DMS153 treated with DMSO at 0.1 percent for 48 hours (cell line): ENCODE results near the gene HRH4.

Experiments
- DNase-seq: peaks from one replicate; lab custom pipeline; 2025; ENCODE audit not compliant: unreplicated experiment; lab: John Stamatoyannopoulos, UW

HRH4 gene

GRCh38 chr18:24502667-24503523 lies 42.5 kb downstream of the HRH4 start:
- no peak for DNase-seq

DNA sequence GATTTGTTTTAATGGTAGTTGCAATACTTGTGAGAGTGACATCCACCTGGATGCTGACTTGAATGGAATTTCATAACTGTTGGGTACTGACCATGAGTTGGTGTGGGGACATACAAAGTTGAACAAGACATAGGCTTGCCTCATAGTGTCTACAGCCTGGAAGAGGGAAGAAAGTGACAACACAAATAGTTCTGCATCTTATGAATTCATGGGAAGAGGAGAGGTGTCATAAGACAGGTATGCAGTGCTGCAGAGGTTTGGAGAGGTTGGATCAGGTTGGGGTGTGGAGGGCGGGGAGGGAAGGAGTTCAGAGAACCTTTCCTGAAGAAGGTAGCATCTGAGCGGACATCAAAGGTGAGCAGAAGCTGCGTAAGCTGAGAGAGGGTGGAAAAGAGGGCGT lies 44.0 kb downstream of the HRH4 start:
- DNase-seq = no peak

- DNase-seq = no peak
Measured at GRCh38 chr18:24506175-24506574, 45.7 kb downstream of the HRH4 start.

DNA sequence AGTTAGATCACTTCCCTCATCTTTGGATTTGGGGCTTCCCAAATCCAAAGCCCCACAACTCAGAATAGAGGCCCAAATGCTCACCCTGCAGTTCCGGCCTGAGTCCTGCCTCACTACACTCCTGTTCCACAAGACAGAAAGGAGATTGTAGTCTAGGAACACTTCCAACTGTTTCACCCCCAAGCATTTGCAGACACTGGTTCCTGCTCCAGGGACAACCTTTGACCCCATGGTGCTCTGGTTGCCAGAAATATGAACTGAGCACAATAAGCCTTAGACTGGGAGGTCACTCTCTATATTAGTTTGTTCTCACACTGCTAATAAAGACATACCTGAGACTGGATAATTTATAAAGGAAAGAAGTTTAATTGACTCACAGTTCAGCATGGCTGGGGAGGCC lies 49.0 kb downstream of the HRH4 start:
- no peak for DNase-seq

DNA sequence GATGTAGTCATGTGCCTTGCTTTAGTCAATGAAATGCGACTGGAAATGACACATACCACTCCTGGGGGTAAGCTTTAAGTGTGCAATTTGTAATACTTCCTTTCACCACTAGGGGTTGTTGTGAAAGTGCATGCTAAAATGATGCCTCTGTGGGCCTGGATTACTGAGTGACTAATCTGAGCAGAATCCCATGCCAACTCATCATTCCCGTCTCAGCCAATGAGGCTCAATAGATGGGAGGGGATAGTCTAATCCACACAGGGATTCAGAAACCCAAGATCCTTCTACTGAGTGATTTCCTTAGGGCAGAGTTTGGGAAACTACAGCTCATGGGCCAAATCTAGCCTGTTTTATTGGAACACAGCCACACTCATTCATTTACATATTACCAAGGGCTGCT lies 54.0 kb downstream of the HRH4 start:
- DNase-seq = peak; percentile 7

DNA sequence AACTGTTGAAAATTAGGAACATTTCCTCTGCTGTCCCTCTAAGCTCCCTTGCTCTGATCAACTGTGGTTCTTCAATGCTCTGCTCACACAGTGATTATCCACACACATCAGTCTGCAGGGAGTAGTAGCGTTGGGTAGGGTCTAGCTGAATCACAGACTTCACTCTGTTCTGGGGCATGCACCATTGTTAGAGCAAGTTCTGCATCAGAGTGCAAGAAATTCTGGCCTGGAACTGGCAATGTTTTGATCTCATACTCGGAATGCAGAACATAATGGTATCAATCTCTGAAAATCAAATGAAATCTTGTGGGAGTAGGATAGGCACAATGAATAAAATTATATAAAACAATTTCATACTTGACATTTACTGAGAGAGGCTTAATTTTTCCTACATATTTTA lies 55.3 kb downstream of the HRH4 start:
- no peak for DNase-seq

- no peak for DNase-seq
Measured at GRCh38 chr18:24516261-24516660, 55.8 kb downstream of the HRH4 start.

GRCh38 chr18:24517554-24517953 lies 57.1 kb downstream of the HRH4 start:
- DNase-seq = no peak

GRCh38 chr18:24518596-24518995 lies 58.2 kb downstream of the HRH4 start:
- no peak for DNase-seq
